ENCODE results near the gene CREM.

CREM gene

GRCh38 chr10:35172574-35172973 is 45.9 kb downstream of the CREM start:
- TF ChIP-seq, protein P1, sequence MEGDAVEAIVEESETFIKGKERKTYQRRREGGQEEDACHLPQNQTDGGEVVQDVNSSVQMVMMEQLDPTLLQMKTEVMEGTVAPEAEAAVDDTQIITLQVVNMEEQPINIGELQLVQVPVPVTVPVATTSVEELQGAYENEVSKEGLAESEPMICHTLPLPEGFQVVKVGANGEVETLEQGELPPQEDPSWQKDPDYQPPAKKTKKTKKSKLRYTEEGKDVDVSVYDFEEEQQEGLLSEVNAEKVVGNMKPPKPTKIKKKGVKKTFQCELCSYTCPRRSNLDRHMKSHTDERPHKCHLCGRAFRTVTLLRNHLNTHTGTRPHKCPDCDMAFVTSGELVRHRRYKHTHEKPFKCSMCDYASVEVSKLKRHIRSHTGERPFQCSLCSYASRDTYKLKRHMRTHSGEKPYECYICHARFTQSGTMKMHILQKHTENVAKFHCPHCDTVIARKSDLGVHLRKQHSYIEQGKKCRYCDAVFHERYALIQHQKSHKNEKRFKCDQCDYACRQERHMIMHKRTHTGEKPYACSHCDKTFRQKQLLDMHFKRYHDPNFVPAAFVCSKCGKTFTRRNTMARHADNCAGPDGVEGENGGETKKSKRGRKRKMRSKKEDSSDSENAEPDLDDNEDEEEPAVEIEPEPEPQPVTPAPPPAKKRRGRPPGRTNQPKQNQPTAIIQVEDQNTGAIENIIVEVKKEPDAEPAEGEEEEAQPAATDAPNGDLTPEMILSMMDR (IDR thresholded peaks at IDR 0.05; ENCODE audit: insufficient read depth, missing control alignments): no peak
- DNase-seq (ENCODE audit: insufficient read length, low spot score) (no peak), FAIRE-seq (no peak)

GRCh38 chr10:35178331-35178730 is 51.7 kb downstream of the CREM start:
- TF ChIP-seq, protein P1 (IDR thresholded peaks at IDR 0.05; ENCODE audit: insufficient read depth, missing control alignments): no peak
- FAIRE-seq: no peak

DNA sequence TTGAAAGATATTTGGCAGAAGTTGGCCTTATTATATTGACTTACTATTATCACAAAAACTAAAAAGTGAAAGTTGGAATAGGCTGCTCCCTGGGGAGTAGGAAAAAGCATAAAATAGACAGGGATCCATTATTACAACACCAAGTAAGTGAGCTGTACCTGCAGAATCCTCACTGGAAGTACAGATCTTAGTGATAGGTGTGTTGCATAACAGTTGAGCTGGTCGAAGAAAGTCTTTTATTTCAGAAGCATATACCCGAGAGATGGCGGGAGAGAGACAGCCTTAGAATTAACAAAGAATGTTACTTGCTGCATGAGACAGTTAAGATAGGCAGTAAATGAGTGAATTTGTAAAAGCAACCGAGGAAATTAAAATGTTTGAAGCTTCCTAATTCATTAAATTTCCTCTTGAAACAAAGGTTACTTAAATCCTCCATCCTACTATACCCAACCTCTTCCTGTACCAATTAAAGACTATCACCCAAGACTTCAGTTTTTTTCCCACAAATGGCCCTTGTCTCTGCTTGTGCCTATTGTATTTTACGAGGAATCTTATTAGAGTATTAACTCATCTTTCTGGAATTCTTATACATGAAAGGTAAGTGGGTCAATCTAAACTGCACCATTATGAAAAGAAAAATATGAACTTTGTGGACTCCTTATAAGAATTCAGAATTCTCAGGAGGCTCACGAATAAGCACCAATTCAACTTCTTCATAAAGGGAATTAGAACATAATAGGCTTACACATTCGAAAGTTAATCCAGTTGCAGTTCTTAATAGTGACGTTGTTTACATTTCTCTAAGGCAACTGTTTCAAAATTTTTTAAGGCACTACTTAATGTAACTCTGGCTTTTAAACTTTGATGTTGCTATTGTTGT is 56.2 kb downstream of the CREM start:
- TF ChIP-seq, protein P1 (IDR thresholded peaks at IDR 0.05; ENCODE audit: insufficient read depth, missing control alignments): no peak
- FAIRE-seq (peak; percentile 96), DNase-seq (ENCODE audit: insufficient read length, low spot score) (no peak)

More at GRCh38 chr10:35178331-35178730, 51.7 kb downstream of the CREM start:
- DNase-seq (ENCODE audit: insufficient read length, low spot score): no peak

GRCh38 chr10:35184527-35185171 is 58.0 kb downstream of the CREM start:
- TF ChIP-seq, protein P1 (IDR thresholded peaks at IDR 0.05; ENCODE audit: insufficient read depth, missing control alignments): no peak
- FAIRE-seq: no peak
- no peak for DNase-seq (ENCODE audit: insufficient read length, low spot score)

- no peak for DNase-seq (ENCODE audit: insufficient read length, low spot score)
- FAIRE-seq: no peak
- TF ChIP-seq, protein P1 (IDR thresholded peaks at IDR 0.05; ENCODE audit: insufficient read depth, missing control alignments): no peak
These were observed 58.8 kb downstream of the CREM start for GRCh38 chr10:35185260-35186034.

DNA sequence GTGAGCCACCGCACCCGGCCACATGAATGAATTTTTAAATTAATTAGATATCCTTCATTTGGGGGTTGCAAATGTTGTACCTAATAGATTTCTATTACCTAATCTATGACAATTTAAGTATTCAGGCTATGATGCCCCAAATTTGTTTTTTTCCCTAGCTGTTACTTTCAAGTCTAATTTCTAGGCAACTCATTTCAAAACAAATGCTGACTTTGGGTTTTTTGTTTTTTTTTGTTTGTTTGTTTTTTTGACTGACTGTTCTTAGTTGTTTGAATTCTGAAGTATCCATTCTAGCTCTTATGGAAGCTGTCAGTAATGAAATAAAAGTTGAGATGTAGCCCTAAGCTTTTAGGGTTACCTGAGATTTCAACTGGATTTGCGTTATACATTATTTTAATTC is 62.3 kb downstream of the CREM start:
- FAIRE-seq (no peak), DNase-seq (ENCODE audit: insufficient read length, low spot score) (no peak)
- TF ChIP-seq, protein P1 (IDR thresholded peaks at IDR 0.05; ENCODE audit: insufficient read depth, missing control alignments): no peak

Measured in D721Med (cell line).